Lower leg skin (tissue), 4 donors: ENCODE results near the gene SMAP1. TPM values are rescaled to one million over a fixed set of nuclear protein-coding genes. Genes with fewer than 3 reads are reported as not detected.

Source experiments
- DNase-seq, 2 donors: peaks; one replicate each; pipeline ENCODE4 v3.0.0-alpha.2; 2019; ENCODE audit warnings: low spot score in 2 of 2
- H3K4me3 ChIP-seq: fragments of 200-600 bp; sonication (generic); 2 replicates; pipeline ENCODE4 v1.5.1; 2017; ENCODE audit warnings: mild to moderate bottlenecking, low read depth; ENCODE audit not compliant: poor library complexity, severe bottlenecking
- POLR2A ChIP-seq, 2 donors: fragments of 450-650 bp; IDR thresholded peaks; one replicate each; pipeline ENCODE4 v1.6.1; 2016 to 2017; ENCODE audit warnings: antibody characterized with exemption in 2 of 2, mild to moderate bottlenecking in 1 of 2, moderate library complexity in 1 of 2
- WGBS, 2 donors: methylation state at CpG; one replicate each; pipeline ENCODE4 v1.1.5; 2018; 5-methylcytosine and 5-hydroxymethylcytosine counted together
- intact Hi-C: fragments of 100-400 bp; cut with DNase I; formaldehyde crosslinking; loops from one replicate; pipeline ENCODE4 v1.15.0; 2023; ENCODE audit warnings: low total_unique reads
- total RNA-seq, 4 donors: library from RNA; depleted of rRNA; stranded (reverse); fragments of >200 nt; gene quantifications; one replicate each; pipeline ENCODE4 v1.1.0, GENCODE V29; 2016
- TF ChIP-seq, protein P1 (sequence below), 3 donors: fragments of 450-650 bp; IDR thresholded peaks; one replicate each; pipeline ENCODE4 v1.5.1; 2016; ENCODE audit warnings: antibody characterized with exemption in 3 of 3, mild to moderate bottlenecking in 3 of 3, moderate library complexity in 2 of 3

SMAP1 gene
- total RNA-seq, 4 donors from 2014 or later = 30.7 to 37.7 (median 34.9) TPM

DNA sequence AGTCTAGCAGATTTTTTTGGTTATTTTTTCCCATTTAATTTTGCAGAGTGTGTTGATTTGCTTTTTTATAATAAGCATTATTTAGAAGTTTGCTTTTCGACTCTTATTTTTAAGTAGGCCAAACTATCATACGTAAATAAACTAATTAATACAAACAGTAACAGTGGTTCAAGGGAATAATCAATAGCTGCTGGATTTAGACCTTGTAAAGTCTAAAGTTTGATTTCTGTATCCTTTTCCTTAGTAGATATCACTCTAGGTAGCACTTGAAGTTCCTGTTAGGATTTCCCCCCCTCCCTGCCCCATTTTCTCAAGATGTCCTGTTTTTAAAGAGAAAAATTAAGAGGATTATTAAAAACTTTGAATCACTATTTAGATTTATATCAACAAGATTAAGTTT lies 153.1 kb downstream of the SMAP1 start:
- 96 to 99% methylated on average over 2 of the region's 2 CpGs for WGBS, 2 donors
- H3K4me3 ChIP-seq = no peak overlapping the region
- intact Hi-C loops = no loop called here
- TF ChIP-seq, protein P1, sequence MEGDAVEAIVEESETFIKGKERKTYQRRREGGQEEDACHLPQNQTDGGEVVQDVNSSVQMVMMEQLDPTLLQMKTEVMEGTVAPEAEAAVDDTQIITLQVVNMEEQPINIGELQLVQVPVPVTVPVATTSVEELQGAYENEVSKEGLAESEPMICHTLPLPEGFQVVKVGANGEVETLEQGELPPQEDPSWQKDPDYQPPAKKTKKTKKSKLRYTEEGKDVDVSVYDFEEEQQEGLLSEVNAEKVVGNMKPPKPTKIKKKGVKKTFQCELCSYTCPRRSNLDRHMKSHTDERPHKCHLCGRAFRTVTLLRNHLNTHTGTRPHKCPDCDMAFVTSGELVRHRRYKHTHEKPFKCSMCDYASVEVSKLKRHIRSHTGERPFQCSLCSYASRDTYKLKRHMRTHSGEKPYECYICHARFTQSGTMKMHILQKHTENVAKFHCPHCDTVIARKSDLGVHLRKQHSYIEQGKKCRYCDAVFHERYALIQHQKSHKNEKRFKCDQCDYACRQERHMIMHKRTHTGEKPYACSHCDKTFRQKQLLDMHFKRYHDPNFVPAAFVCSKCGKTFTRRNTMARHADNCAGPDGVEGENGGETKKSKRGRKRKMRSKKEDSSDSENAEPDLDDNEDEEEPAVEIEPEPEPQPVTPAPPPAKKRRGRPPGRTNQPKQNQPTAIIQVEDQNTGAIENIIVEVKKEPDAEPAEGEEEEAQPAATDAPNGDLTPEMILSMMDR (IDR thresholded peaks at IDR 0.05) = no peak
- no peak for DNase-seq

DNA sequence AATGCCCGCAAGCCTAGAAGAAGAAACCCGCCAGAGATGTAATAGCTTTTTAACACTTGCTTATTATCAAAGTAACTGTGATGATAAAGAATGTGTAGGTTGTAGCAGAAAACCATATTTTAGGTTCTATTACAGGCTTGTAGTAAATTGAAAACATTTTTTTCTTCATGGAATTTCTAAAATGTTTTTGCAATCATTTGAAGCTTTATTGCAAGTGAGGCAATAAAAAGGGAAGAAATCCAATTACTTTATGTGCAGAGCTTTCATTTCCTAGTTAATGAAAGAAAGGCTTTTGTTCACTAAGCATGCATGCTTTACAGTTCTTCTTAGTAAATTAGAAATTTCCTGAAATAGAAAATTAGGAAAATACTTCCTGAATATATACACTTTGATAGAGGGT lies 154.1 kb downstream of the SMAP1 start:
- no peak overlapping the region for H3K4me3 ChIP-seq
- 89 to 90% methylated on average over 2 of the region's 2 CpGs for WGBS, 2 donors
- intact Hi-C loops = no loop called here
- TF ChIP-seq, protein P1 (IDR thresholded peaks at IDR 0.05) = no peak
- no peak for TF ChIP-seq POLR2A (IDR thresholded peaks at IDR 0.05)
- DNase-seq = no peak

DNA sequence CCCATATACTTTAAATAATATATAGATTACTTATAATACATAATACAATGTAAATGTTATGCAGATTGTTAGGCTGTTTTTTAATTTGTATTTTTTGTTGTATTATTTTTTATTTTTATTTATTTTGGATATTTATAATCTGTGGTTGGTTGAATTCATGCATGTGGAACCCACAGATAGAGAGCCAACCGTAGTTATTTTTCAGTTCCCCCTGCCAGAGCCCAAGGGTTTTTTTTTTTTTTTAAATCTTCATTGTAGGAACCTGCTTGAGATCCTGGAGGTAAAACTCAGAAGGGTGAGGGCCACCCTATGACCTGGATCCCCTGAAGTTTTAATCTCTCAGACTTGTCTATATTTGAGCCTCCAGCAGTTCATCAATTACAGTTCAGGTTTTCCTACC lies 156.0 kb downstream of the SMAP1 start:
- TF ChIP-seq, protein P1 (IDR thresholded peaks at IDR 0.05) = no peak
- no peak for TF ChIP-seq POLR2A (IDR thresholded peaks at IDR 0.05)
- 85 to 91% methylated on average over 1 of the region's 1 CpG for WGBS, 2 donors
- no peak for DNase-seq
- intact Hi-C loops = no loop called here
- no peak overlapping the region for H3K4me3 ChIP-seq

DNA sequence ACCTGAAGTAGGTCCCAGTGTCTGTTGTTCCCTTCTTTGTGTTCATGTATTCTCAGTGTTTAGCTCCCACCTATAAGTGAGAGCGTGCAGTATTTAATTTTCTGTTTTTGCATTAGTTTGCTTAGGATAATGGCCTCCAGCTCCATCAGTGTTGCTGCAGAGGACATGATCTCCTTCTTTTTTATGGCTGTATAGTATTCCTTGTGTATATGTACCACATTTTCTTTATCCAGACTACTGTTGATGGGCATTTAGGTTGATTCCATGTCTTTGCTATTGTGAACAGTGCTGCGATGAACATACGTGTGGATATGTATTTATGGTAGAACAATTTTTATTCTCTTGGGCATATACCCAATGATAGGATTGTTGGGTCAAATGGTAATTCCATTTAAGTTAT lies 163.7 kb downstream of the SMAP1 start:
- TF ChIP-seq POLR2A (IDR thresholded peaks at IDR 0.05) = no peak
- TF ChIP-seq, protein P1 (IDR thresholded peaks at IDR 0.05) = no peak
- 97 to 98% methylated on average over 3 of the region's 3 CpGs for WGBS, 2 donors
- DNase-seq = no peak
- intact Hi-C loops = no loop called here
- no peak overlapping the region for H3K4me3 ChIP-seq

DNA sequence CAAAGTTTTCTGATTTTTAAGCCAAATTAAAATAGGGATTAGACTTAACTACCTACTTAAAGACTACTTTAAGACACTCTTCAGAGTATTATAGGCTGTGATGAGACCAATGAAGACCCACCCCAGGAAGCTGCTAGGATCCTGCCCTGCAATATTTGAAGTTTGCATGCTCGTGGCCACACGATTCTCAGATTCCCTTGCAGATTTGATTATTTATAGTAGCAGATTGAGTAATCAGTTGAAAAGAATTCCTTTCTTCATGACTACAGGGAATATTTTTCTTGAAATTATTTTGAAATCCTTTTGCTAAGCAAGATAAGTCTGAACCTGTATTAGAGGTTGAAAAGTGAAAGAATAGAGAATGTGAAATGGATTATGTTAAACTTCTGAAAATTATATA lies 166.8 kb downstream of the SMAP1 start:
- 21 to 39% methylated on average over 2 of the region's 2 CpGs for WGBS, 2 donors
- intact Hi-C loops = no loop called here
- no peak for DNase-seq

DNA sequence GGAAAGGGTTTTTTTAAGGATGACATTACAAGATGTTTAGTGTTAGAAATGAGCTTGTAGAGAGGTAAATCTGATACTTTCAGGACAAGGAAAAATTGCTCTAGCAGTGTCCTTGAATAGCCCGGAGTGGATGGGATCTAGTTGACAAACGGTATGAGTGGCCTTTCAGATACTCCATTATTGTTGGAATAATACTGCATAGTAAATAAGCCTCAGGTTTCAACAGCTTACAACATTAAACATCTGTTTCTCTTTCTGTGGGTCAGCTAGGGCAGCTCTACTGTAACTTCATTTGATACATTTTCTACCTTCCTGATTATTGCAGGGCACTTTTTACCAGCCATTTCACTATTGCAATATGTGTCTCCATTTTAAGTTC lies 171.2 kb downstream of the SMAP1 start:
- TF ChIP-seq POLR2A (IDR thresholded peaks at IDR 0.05) = no peak
- TF ChIP-seq, protein P1 (IDR thresholded peaks at IDR 0.05) = no peak
- DNase-seq = no peak
- intact Hi-C loops = no loop called here
- no peak overlapping the region for H3K4me3 ChIP-seq
- 91 to 94% methylated on average over 2 of the region's 2 CpGs for WGBS, 2 donors

More for the DNA sequence above, 166.8 kb downstream of the SMAP1 start:
- TF ChIP-seq POLR2A (IDR thresholded peaks at IDR 0.05) = no peak
- TF ChIP-seq, protein P1 (IDR thresholded peaks at IDR 0.05) = no peak
- no peak overlapping the region for H3K4me3 ChIP-seq
